Progenitor cell of endocrine pancreas (in vitro differentiated cells): ENCODE measurements around the gene UEVLD. TPM values are rescaled to one million over a fixed set of nuclear protein-coding genes. Genes with fewer than 3 reads are reported as not detected.

Source experiments
- DNase-seq: peaks from one replicate; pipeline ENCODE4 v3.0.0; 2021; ENCODE audit warnings: low spot score; ENCODE audit not compliant: unreplicated experiment
- H3K27ac Mint-ChIP-seq: 2 replicates; pipeline ENCODE4 v1.8.0; 2021; ENCODE audit warnings: mild to moderate bottlenecking, moderate library complexity, mixed read lengths
- H3K27me3 Mint-ChIP-seq: 2 replicates; pipeline ENCODE4 v1.8.0; 2021; ENCODE audit warnings: mixed read lengths
- H3K36me3 Mint-ChIP-seq: 2 replicates; pipeline ENCODE4 v1.8.0; 2022; ENCODE audit warnings: mixed read lengths; ENCODE audit not compliant: insufficient read depth
- H3K4me1 Mint-ChIP-seq: 2 replicates; pipeline ENCODE4 v1.8.0; 2021; ENCODE audit warnings: low read depth, mixed read lengths
- H3K4me3 Mint-ChIP-seq: 2 replicates; pipeline ENCODE4 v1.8.0; 2021; ENCODE audit warnings: low read depth, mild to moderate bottlenecking, moderate library complexity, mixed read lengths
- H3K9me3 Mint-ChIP-seq: 2 replicates; pipeline ENCODE4 v1.8.0; 2021; ENCODE audit warnings: low read depth, mixed read lengths
- total RNA-seq: library from RNA; stranded (reverse); gene quantifications from 2 replicates; pipeline ENCODE4 v1.2.1, GENCODE V29; 2021
- TF ChIP-seq, protein P1 (sequence below): fragments of 200-600 bp; sonication (generic); IDR thresholded peaks from one replicate; pipeline ENCODE4 v1.5.0; 2021; ENCODE audit warnings: antibody characterized with exemption, mild to moderate bottlenecking; ENCODE audit not compliant: unreplicated experiment

Gene UEVLD
- total RNA-seq, 1 donor from 2014 or later, result 14.5 TPM

- no peaks in the 10 kb centered on the region for H3K9me3 Mint-ChIP-seq
- H3K4me3 Mint-ChIP-seq, result no peak overlapping the region
- no peaks in the 10 kb centered on the region for H3K36me3 Mint-ChIP-seq
- no peaks in the 10 kb centered on the region for H3K27me3 Mint-ChIP-seq
- TF ChIP-seq, protein P1, sequence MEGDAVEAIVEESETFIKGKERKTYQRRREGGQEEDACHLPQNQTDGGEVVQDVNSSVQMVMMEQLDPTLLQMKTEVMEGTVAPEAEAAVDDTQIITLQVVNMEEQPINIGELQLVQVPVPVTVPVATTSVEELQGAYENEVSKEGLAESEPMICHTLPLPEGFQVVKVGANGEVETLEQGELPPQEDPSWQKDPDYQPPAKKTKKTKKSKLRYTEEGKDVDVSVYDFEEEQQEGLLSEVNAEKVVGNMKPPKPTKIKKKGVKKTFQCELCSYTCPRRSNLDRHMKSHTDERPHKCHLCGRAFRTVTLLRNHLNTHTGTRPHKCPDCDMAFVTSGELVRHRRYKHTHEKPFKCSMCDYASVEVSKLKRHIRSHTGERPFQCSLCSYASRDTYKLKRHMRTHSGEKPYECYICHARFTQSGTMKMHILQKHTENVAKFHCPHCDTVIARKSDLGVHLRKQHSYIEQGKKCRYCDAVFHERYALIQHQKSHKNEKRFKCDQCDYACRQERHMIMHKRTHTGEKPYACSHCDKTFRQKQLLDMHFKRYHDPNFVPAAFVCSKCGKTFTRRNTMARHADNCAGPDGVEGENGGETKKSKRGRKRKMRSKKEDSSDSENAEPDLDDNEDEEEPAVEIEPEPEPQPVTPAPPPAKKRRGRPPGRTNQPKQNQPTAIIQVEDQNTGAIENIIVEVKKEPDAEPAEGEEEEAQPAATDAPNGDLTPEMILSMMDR, result no peak
- no peak overlapping the region for H3K27ac Mint-ChIP-seq
- DNase-seq, result no peak
- H3K4me1 Mint-ChIP-seq, result no peaks in the 10 kb centered on the region
Observed at GRCh38 chr11:18624161-18624560, 35.6 kb upstream of the UEVLD start.

DNA sequence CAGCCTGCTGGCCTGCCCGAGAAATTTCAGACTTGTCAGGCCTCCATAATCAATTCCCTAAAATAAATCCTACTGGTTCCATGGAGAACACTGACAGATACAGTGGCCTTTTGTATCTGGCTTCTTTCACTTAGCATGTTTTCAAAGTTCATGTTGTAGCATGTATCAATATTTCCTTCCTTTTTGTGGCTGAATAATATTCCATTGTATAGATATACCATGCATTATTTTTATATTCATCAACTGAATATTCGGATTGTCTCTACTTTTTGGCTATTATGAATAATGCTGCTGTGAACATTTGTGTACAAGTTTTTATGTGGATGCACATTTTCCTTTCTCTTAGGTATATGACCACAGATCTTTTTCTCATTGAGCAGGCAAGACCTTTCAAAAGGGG lies 35.2 kb upstream of the UEVLD start:
- TF ChIP-seq, protein P1, result no peak
- DNase-seq, result no peak
- Mint-ChIP-seq H3K4me1 (no peaks in the 10 kb centered on the region), H3K4me3 (no peak overlapping the region), H3K27ac (no peak overlapping the region), H3K27me3 (no peaks in the 10 kb centered on the region), H3K36me3 (no peaks in the 10 kb centered on the region), H3K9me3 (no peaks in the 10 kb centered on the region)

DNA sequence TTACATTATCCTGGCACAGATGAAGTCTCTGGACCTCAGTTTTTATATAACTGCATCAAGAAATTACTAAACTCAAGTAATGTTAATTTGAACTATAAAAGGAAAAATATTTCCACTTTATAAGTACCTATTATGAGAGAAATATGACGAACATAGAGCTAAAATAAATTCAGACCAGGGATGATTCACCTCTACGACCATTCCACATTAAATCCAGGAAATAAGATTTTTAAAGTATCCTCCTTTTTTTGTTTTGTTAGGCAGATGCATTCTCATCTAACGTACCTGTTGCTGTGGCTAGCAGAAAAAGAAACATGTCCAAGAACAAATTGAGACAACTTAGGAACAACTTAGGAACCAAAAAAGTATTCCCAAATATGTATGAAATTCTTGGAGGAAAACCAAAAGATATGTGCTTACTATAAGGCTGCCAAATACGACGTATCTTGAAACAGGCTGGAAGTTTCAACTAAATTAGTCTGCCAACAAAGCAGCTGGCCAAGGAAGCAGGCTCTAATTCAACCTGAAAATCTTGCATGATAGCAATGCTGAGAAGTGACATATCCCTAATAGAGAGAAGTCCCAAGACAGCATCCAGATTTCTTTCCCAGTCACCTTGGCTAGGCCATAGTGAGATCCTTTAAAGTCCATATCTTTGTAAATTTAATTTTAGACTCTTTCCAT lies 29.9 kb upstream of the UEVLD start:
- TF ChIP-seq, protein P1, result no peak
- Mint-ChIP-seq H3K27me3 (no peaks in the 10 kb centered on the region), H3K4me1 (no peaks in the 10 kb centered on the region), H3K4me3 (no peak overlapping the region), H3K27ac (no peak overlapping the region), H3K36me3 (peaks cover 8% of the 10 kb centered on the region), H3K9me3 (no peaks in the 10 kb centered on the region)
- no peak for DNase-seq

DNA sequence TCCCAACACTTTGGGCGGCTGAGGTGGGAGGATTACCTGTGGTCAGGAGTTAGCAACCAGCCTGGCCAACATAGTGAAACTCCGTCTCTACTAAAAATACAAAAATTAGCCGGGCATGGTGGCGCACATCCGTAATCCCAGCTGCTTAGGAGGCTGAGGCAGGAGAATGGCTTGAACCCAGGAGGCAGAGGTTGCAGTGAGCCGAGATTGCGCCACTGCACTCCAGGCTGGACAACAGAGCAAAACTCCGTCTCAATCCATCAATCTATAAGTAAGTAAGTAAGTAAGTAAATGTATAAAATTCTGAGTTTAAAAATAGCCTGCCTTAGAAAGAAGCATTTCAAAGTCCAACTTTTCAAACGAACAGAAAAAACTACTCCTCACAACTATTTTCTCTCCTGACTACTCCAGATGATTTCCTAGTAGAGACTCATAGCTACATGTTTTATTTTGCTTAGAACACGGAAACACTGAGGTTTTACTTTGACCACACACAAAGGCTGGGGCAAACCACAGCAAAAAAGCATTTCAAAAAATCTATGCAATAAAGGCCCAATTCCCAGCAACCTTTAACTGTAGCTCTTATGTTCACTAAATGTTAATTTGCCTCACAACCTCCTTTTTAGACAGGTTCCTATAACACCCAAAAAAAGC lies 29.3 kb upstream of the UEVLD start:
- no peaks in the 10 kb centered on the region for H3K27me3 Mint-ChIP-seq
- H3K36me3 Mint-ChIP-seq, result peaks cover 8% of the 10 kb centered on the region
- H3K4me1 Mint-ChIP-seq, result no peaks in the 10 kb centered on the region
- H3K27ac Mint-ChIP-seq, result no peak overlapping the region
- H3K9me3 Mint-ChIP-seq, result no peaks in the 10 kb centered on the region
- no peak for DNase-seq
- TF ChIP-seq, protein P1, result no peak
- H3K4me3 Mint-ChIP-seq, result no peak overlapping the region

DNA sequence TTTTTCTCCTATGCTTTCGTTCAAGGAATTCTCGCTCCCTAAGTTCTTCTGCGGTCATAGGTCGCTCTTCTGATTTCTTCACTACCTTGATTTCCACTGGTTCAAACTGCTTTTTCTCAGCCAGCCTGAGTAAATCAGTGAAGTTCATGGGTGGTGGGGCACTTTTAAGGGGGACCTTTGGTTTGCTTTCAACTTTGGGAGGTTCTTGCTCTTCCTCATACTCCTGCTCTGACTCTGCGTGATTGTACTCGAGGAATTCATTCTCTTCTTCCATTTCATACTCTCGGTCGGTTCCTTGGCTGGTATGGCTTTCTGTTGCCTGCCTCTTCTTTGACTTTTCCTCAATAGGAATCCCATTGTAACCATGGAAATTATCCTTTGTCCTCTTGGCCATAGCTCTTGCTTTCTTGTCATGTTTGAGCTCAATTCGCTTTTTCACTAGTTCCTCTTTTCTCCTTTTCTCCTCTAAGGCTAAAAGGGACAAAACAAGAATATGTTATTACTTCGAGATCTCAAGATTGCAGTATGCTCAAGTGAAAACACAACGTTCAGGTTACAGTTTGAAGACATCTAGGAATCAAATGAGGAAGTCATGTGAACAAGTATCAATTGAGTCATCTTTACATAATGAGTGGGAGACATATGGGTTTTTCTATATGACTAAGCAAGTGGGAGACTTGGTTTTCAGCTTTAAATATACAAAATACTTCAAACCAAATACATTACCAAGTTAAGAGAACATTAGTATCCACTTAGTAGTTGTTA lies 27.3 kb upstream of the UEVLD start:
- H3K27ac Mint-ChIP-seq, result peak overlapping the region; percentile 4

More for the DNA sequence above, 27.3 kb upstream of the UEVLD start:
- H3K27me3 Mint-ChIP-seq, result no peaks in the 10 kb centered on the region
- no peak for DNase-seq
- H3K4me1 Mint-ChIP-seq, result no peaks in the 10 kb centered on the region
- H3K36me3 Mint-ChIP-seq, result peaks cover 8% of the 10 kb centered on the region
- no peaks in the 10 kb centered on the region for H3K9me3 Mint-ChIP-seq
- no peak overlapping the region for H3K4me3 Mint-ChIP-seq
- TF ChIP-seq, protein P1, result no peak
